A549 (cell line): ENCODE results near the gene TBC1D23. TPM values are rescaled to one million over a fixed set of nuclear protein-coding genes. Genes with fewer than 3 reads are reported as not detected.

Source experiments
- ATAC-seq, 2 experiments: fragments of 200-7000 bp in 1 of 2; fragments of >200 bp in 1 of 2; cut with Nextera tagmentation in 1 of 2; cut with Tn5 transposase in 1 of 2; 3 replicates each; pipeline versions ENCODE4 v1.8.0 to v1.9.1; 2018 to 2020; ENCODE audit warnings: mild to moderate bottlenecking in 1 of 2, moderate library complexity in 1 of 2
- CTCF ChIA-PET: fragments of 300-600 bp; sonication (Branson Sonifier 250); formaldehyde crosslinking; extraction: SDS; loops from one replicate; lab custom pipeline; 2021; ENCODE audit warnings: antibody characterized with exemption, inconsistent platforms; lab: Yijun Ruan, JAX
- POLR2A ChIA-PET: fragments of 350-600 bp; formaldehyde crosslinking; extraction: SDS; loops from one replicate; lab custom pipeline; 2021; ENCODE audit warnings: antibody characterized with exemption, inconsistent platforms; lab: Yijun Ruan, JAX
- DNase-seq, 2 experiments: peaks; one replicate each; pipeline versions ENCODE4 v3.0.0 to v3.0.0-alpha.2; 2011 to 2016; ENCODE audit warnings: low read depth in 1 of 2, low spot score in 1 of 2
- FAIRE-seq: peaks from 2 replicates; lab custom pipeline; 2011; peaks lifted over from hg19 to GRCh38; lab: Jason Lieb, UNC
- H3K27ac ChIP-seq, 2 experiments: fragments of >200 bp; sonication (Bioruptor Twin); formaldehyde crosslinking; 3 replicates each; pipeline ENCODE4 v1.5.1; 2016 to 2017
- H3K4me1 ChIP-seq: fragments of >200 bp; sonication (Bioruptor Twin); formaldehyde crosslinking; 3 replicates; pipeline ENCODE4 v1.6.1; 2016
- H3K4me2 ChIP-seq: fragments of >200 bp; sonication (Bioruptor Twin); formaldehyde crosslinking; 3 replicates; pipeline ENCODE4 v1.6.1; 2016
- H3K4me3 ChIP-seq: fragments of >200 bp; sonication (Bioruptor Twin); formaldehyde crosslinking; 3 replicates; pipeline ENCODE4 v1.5.1; 2016
- H3K9me3 ChIP-seq: fragments of >200 bp; sonication (Bioruptor Twin); formaldehyde crosslinking; 3 replicates; pipeline ENCODE4 v1.6.1; 2016
- BHLHE40 ChIP-seq: IDR thresholded peaks from 2 replicates; pipeline ENCODE4 v1.6.1; 2012; ENCODE audit warnings: low read depth, low read length, inconsistent platforms
- CEBPB ChIP-seq, 2 experiments: fragments of >200 bp in 1 of 2; sonication (Bioruptor Twin) in 1 of 2; formaldehyde crosslinking in 1 of 2; IDR thresholded peaks; 2 replicates each; pipeline ENCODE4 v1.6.1; 2012 to 2016
- CHD4 ChIP-seq: fragments of 200-600 bp; sonication (generic); IDR thresholded peaks from 2 replicates; pipeline ENCODE4 v1.6.1; 2016; ENCODE audit warnings: antibody characterized with exemption, mild to moderate bottlenecking, borderline replicate concordance
- FOXS1 ChIP-seq: fragments of 250-450 bp; sonication (Bioruptor Pico); IDR thresholded peaks from 2 replicates; pipeline ENCODE4 v1.5.0; 2020; ENCODE audit warnings: mild to moderate bottlenecking, moderate library complexity
- HOXB5 ChIP-seq: fragments of 250-450 bp; sonication (Bioruptor Pico); IDR thresholded peaks from 2 replicates; pipeline ENCODE4 v1.5.0; 2020; ENCODE audit warnings: mild to moderate bottlenecking, moderate library complexity
- KDM1A ChIP-seq: fragments of 200-600 bp; sonication (generic); IDR thresholded peaks from 2 replicates; pipeline ENCODE4 v1.6.1; 2016; ENCODE audit warnings: low read depth, mild to moderate bottlenecking
- MYC ChIP-seq: IDR thresholded peaks from 2 replicates; pipeline ENCODE4 v1.6.1; 2012; ENCODE audit warnings: mild to moderate bottlenecking, inconsistent platforms, low read length, improper control_type of control experiment, borderline replicate concordance
- RAD21 ChIP-seq, 2 experiments: fragments of >200 bp in 1 of 2; sonication (Bioruptor Twin) in 1 of 2; formaldehyde crosslinking in 1 of 2; IDR thresholded peaks in 1 of 2; conservative IDR thresholded peaks in 1 of 2; 2 replicates in 1 of 2; 3 replicates in 1 of 2; pipeline ENCODE4 v1.6.1; 2012 to 2018; ENCODE audit warnings: inconsistent platforms in 1 of 2
- RCOR1 ChIP-seq: fragments of 150-350 bp; IDR thresholded peaks from 2 replicates; pipeline ENCODE4 v1.6.1; 2014; ENCODE audit warnings: antibody characterized with exemption, low read length, low read depth
- RFX5 ChIP-seq: fragments of 450-650 bp; IDR thresholded peaks from 2 replicates; pipeline ENCODE4 v1.7.1; 2014; ENCODE audit warnings: antibody characterized with exemption, mild to moderate bottlenecking, moderate library complexity
- TFCP2L1 ChIP-seq: fragments of 250-450 bp; sonication (Bioruptor Pico); IDR thresholded peaks from 2 replicates; pipeline ENCODE4 v1.5.0; 2021; ENCODE audit warnings: mild to moderate bottlenecking
- ZC3H11A ChIP-seq: fragments of 450-650 bp; IDR thresholded peaks from 2 replicates; pipeline ENCODE4 v1.6.1; 2014; ENCODE audit warnings: antibody characterized with exemption, mild to moderate bottlenecking
- ZFP36 ChIP-seq: fragments of 450-650 bp; IDR thresholded peaks from 2 replicates; pipeline ENCODE4 v1.6.1; 2014; ENCODE audit warnings: borderline replicate concordance; ENCODE audit not compliant: partially characterized antibody
- WGBS: methylation state at CpG from one replicate; pipeline ENCODE4 v1.1.6; 2017; ENCODE audit errors: missing lambda C conversion rate; 5-methylcytosine and 5-hydroxymethylcytosine counted together
- polyA plus RNA-seq, 4 experiments: library from polyadenylated mRNA; depleted of rRNA in 3 of 4; stranded (reverse); fragments of >200 nt; fragmentation: RNase III in 1 of 4; extraction: RNeasy Plus Mini Kit Qiagen cat#74134 plus additional on column Dnase treatment in 1 of 4; gene quantifications; 2 replicates in 3 of 4; 3 replicates in 1 of 4; pipeline ENCODE4 v1.2.3, GENCODE V29; 2011 to 2017
- TF ChIP-seq, protein P1 (sequence below): fragments of 450-650 bp; IDR thresholded peaks from 2 replicates; pipeline ENCODE4 v1.6.1; 2014; ENCODE audit warnings: antibody characterized with exemption
- TF ChIP-seq, protein P2 (sequence below): IDR thresholded peaks from 2 replicates; pipeline ENCODE4 v1.6.1; 2012
- TF ChIP-seq, protein P3 (sequence below): IDR thresholded peaks from 2 replicates; pipeline ENCODE4 v1.6.1; 2012; ENCODE audit warnings: low read depth, borderline replicate concordance
- TF ChIP-seq, protein P4 (sequence below): IDR thresholded peaks from 2 replicates; pipeline ENCODE4 v1.6.1; 2012
- TF ChIP-seq, protein P5 (sequence below): fragments of 250-450 bp; sonication (Bioruptor Pico); IDR thresholded peaks from 2 replicates; pipeline ENCODE4 v1.5.0; 2021; ENCODE audit warnings: mild to moderate bottlenecking, moderate library complexity, borderline replicate concordance

The TBC1D23 gene
- polyA plus RNA-seq, 2 of the 4 experiments (the other 2 are of a cell fraction), result 14.5 to 29.4 TPM

DNA sequence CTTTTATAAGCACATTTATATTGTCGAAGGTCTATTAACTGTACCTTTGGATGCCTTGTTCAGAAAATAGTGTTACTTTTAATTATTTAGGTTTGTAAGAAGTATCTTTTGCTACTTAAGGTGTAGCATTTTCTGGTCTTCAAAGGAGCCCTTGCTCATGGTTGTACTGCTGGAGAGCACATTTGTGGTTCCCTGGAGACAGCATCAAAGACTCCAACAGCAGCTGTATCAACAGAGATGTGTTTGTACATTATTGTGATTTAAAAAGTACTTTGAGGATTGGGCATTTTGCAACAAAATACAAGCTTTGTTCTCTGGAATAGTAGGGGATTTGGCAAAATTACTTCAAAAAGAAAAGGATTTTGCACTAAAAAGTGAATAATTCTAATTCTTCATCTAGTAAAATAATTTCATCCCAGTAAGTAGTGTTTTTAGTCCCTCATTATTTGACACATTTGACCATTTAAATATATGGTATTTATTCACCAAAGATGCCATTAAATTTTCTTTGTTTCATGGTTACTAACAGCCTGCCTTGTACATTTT is 16.5 kb downstream of the TBC1D23 start:
- 76% methylated on average over 1 of the region's 1 CpG for WGBS

DNA sequence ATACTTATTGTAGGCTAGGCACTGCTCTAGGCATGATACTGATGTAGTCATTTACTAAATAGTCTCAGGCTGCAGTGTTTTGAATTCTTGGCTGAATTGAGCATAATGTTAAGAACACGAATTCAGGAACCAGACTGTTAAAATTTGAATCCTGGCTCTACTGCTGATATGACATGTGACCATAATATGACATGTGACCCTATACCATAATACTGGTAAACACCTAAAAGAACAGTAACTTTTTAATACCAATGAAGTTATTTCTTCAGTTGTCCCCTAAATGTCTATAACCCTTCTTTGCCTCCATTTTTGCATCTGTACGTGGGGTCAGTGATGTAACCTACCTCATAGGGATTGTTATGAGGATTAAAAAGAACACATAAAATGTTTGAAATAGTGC is 18.1 kb downstream of the TBC1D23 start:
- Histone ChIP-seq H3K4me3 (no peak overlapping the region), H3K4me1 (no peaks in the 10 kb centered on the region), H3K4me2 (no peak overlapping the region), H3K9me3 (no peaks in the 10 kb centered on the region), H3K27ac (no peak overlapping the region)
- ATAC-seq (no peak), DNase-seq (no peak), FAIRE-seq (peak; percentile 28)
- TF ChIP-seq ZC3H11A, result no peak
- TF ChIP-seq, protein P1, sequence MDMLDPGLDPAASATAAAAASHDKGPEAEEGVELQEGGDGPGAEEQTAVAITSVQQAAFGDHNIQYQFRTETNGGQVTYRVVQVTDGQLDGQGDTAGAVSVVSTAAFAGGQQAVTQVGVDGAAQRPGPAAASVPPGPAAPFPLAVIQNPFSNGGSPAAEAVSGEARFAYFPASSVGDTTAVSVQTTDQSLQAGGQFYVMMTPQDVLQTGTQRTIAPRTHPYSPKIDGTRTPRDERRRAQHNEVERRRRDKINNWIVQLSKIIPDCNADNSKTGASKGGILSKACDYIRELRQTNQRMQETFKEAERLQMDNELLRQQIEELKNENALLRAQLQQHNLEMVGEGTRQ, result peak; percentile 63
- ChIA-PET POLR2A (no interaction called here), CTCF (no interaction called here)
- 61% methylated on average over 2 of the region's 2 CpGs for WGBS

More for the DNA sequence above, 16.5 kb downstream of the TBC1D23 start:
- ATAC-seq (no peak), DNase-seq (no peak), FAIRE-seq (no peak)
- Histone ChIP-seq H3K4me3 (no peak overlapping the region), H3K27ac (no peak overlapping the region), H3K9me3 (no peaks in the 10 kb centered on the region), H3K4me2 (no peak overlapping the region), H3K4me1 (no peaks in the 10 kb centered on the region)
- ChIA-PET CTCF (no interaction called here), POLR2A (interaction anchor here (0.7 to 1.3 kb wide), 2 partner anchors 17 to 460 kb away, joined by 3 to 7 read pairs; partner anchors contain the start of genes CMSS1 and TBC1D23)
- TF ChIP-seq ZC3H11A (no peak), ZFP36 (no peak), BHLHE40 (no peak), RAD21 (conservative IDR thresholded peaks at IDR 0.05 in 1 of 2, IDR thresholded peaks at IDR 0.05 in 1 of 2) (no peak), RCOR1 (no peak), CEBPB (IDR thresholded peaks at IDR 0.05) (no peak), HOXB5 (CRISPR knock-in tag) (no peak), KDM1A (no peak), CHD4 (no peak), RFX5 (no peak), TFCP2L1 (CRISPR knock-in tag) (no peak), FOXS1 (CRISPR knock-in tag) (no peak), MYC (no peak)
- TF ChIP-seq, protein P2, sequence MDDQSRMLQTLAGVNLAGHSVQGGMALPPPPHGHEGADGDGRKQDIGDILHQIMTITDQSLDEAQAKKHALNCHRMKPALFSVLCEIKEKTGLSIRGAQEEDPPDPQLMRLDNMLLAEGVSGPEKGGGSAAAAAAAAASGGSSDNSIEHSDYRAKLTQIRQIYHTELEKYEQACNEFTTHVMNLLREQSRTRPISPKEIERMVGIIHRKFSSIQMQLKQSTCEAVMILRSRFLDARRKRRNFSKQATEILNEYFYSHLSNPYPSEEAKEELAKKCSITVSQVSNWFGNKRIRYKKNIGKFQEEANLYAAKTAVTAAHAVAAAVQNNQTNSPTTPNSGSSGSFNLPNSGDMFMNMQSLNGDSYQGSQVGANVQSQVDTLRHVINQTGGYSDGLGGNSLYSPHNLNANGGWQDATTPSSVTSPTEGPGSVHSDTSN, result no peak
- TF ChIP-seq, protein P3, sequence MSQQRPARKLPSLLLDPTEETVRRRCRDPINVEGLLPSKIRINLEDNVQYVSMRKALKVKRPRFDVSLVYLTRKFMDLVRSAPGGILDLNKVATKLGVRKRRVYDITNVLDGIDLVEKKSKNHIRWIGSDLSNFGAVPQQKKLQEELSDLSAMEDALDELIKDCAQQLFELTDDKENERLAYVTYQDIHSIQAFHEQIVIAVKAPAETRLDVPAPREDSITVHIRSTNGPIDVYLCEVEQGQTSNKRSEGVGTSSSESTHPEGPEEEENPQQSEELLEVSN, result no peak
- TF ChIP-seq, protein P1, result no peak
- TF ChIP-seq, protein P4, sequence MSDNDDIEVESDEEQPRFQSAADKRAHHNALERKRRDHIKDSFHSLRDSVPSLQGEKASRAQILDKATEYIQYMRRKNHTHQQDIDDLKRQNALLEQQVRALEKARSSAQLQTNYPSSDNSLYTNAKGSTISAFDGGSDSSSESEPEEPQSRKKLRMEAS, result no peak
- TF ChIP-seq, protein P5, sequence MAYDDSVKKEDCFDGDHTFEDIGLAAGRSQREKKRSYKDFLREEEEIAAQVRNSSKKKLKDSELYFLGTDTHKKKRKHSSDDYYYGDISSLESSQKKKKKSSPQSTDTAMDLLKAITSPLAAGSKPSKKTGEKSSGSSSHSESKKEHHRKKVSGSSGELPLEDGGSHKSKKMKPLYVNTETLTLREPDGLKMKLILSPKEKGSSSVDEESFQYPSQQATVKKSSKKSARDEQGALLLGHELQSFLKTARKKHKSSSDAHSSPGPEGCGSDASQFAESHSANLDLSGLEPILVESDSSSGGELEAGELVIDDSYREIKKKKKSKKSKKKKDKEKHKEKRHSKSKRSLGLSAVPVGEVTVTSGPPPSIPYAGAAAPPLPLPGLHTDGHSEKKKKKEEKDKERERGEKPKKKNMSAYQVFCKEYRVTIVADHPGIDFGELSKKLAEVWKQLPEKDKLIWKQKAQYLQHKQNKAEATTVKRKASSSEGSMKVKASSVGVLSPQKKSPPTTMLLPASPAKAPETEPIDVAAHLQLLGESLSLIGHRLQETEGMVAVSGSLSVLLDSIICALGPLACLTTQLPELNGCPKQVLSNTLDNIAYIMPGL (CRISPR knock-in tag), result no peak
